Endothelial cell of umbilical vein (primary cell): ENCODE data around the gene C1orf105. TPM values are rescaled to one million over a fixed set of nuclear protein-coding genes. Genes with fewer than 3 reads are reported as not detected.

ENCODE experiments used
- BruUV-seq: library from RNA; stranded (reverse); fragments of 400-500 nt; replicated peaks from 2 replicates; lab custom pipeline; 2021; lab: Mats Ljungman, UMichigan
- CTCF ChIA-PET: fragments of 300-600, 350-600 bp; sonication (Branson Sonifier 250); formaldehyde crosslinking; loops from one replicate; lab custom pipeline; 2021; ENCODE audit warnings: antibody characterized with exemption, inconsistent platforms; lab: Charles Lee
- POLR2A ChIA-PET: fragments of 300-600, 350-600 bp; sonication (Branson Sonifier 250); formaldehyde crosslinking; loops from one replicate; lab custom pipeline; 2021; ENCODE audit warnings: antibody characterized with exemption, inconsistent platforms; lab: Charles Lee
- DNase-seq: peaks from one replicate; pipeline ENCODE4 v3.0.0-alpha.2; 2011; ENCODE audit warnings: low read depth, low spot score
- FAIRE-seq: peaks from 2 replicates; lab custom pipeline; 2011; peaks lifted over from hg19 to GRCh38; lab: Jason Lieb, UNC
- H2AFZ ChIP-seq: 2 replicates; pipeline ENCODE4 v1.6.0; 2012; ENCODE audit warnings: low read depth, low read length, control low read depth, inconsistent platforms
- H3K27ac ChIP-seq: 2 replicates; pipeline ENCODE4 v1.5.1; 2011; ENCODE audit warnings: low read depth, mild to moderate bottlenecking, control low read depth, low read length, moderate library complexity; ENCODE audit not compliant: insufficient read depth
- H3K27me3 ChIP-seq, 2 experiments: 2 replicates each; pipeline versions ENCODE4 v1.6.0 to v1.6.1; 2011; ENCODE audit warnings: low read length in 2 of 2, mixed read lengths in 1 of 2; ENCODE audit not compliant: control insufficient read depth in 2 of 2, insufficient read depth in 2 of 2
- H3K36me3 ChIP-seq, 2 experiments: 2 replicates in 1 of 2; 3 replicates in 1 of 2; pipeline ENCODE4 v1.5.1; 2011; ENCODE audit warnings: low read length in 2 of 2, mild to moderate bottlenecking in 1 of 2, moderate library complexity in 1 of 2; ENCODE audit not compliant: control insufficient read depth in 2 of 2, insufficient read depth in 2 of 2; ENCODE audit errors: extremely low read depth in 1 of 2
- H3K4me1 ChIP-seq: 3 replicates; pipeline ENCODE4 v1.5.1; 2011; ENCODE audit warnings: mild to moderate bottlenecking, low read length; ENCODE audit not compliant: control insufficient read depth, insufficient read depth; ENCODE audit errors: extremely low read depth
- H3K4me2 ChIP-seq: 2 replicates; pipeline ENCODE4 v1.6.1; 2011; ENCODE audit warnings: low read length, control low read depth, mixed read lengths; ENCODE audit not compliant: insufficient read depth
- H3K4me3 ChIP-seq, 3 experiments: fragments of 200-600 bp in 1 of 3; sonication (generic), shearing (Covaris generic) in 1 of 3; replicated peaks in 1 of 3; 2 replicates each; pipeline ENCODE4 v1.5.1; 2011 to 2016; ENCODE audit warnings: control low read depth in 3 of 3, low read length in 3 of 3, mild to moderate bottlenecking in 2 of 3, inconsistent platforms in 1 of 3, low read depth in 1 of 3, moderate library complexity in 1 of 3; ENCODE audit not compliant: insufficient read depth in 1 of 3
- H3K79me2 ChIP-seq: 2 replicates; pipeline ENCODE4 v1.6.0; 2012; ENCODE audit warnings: low read length, inconsistent platforms; ENCODE audit not compliant: control insufficient read depth, insufficient read depth
- H3K9ac ChIP-seq: replicated peaks from 2 replicates; pipeline ENCODE3; 2011; ENCODE audit warnings: low read length, control low read depth; ENCODE audit not compliant: insufficient read depth; ENCODE audit errors: extremely low read depth
- H3K9me1 ChIP-seq: replicated peaks from 3 replicates; pipeline ENCODE4 v1.6.0; 2011; ENCODE audit warnings: mild to moderate bottlenecking, low read length; ENCODE audit not compliant: control insufficient read depth, insufficient read depth; ENCODE audit errors: extremely low read depth
- H3K9me3 ChIP-seq: replicated peaks from 2 replicates; pipeline ENCODE4 v1.5.1; 2012; ENCODE audit warnings: low read length, inconsistent platforms; ENCODE audit not compliant: control insufficient read depth, insufficient read depth
- H4K20me1 ChIP-seq: replicated peaks from 2 replicates; pipeline ENCODE3; 2011; ENCODE audit warnings: mild to moderate bottlenecking, low read length; ENCODE audit not compliant: control insufficient read depth, insufficient read depth; ENCODE audit errors: extremely low read depth
- EZH2 ChIP-seq: IDR thresholded peaks from 2 replicates; pipeline ENCODE4 v1.6.1; 2012; ENCODE audit warnings: borderline replicate concordance, low read depth, mild to moderate bottlenecking, moderate library complexity, low read length, inconsistent platforms; ENCODE audit not compliant: severe bottlenecking
- FOS ChIP-seq: IDR thresholded peaks from 2 replicates; pipeline ENCODE4 v1.6.1; 2011; ENCODE audit warnings: mild to moderate bottlenecking, low read length, moderate library complexity, borderline replicate concordance; ENCODE audit not compliant: insufficient read depth
- GATA2 ChIP-seq: IDR thresholded peaks from 2 replicates; pipeline ENCODE4 v1.7.0; 2011; ENCODE audit warnings: low read depth, mild to moderate bottlenecking, moderate library complexity, mixed read lengths, low read length; ENCODE audit not compliant: insufficient read length, insufficient read depth
- JUN ChIP-seq: IDR thresholded peaks from 2 replicates; pipeline ENCODE4 v1.6.1; 2011; ENCODE audit warnings: borderline replicate concordance, low read depth; ENCODE audit not compliant: insufficient read length, insufficient read depth
- MYC ChIP-seq: IDR thresholded peaks from one replicate; pipeline ENCODE4 v1.6.1; 2011; ENCODE audit warnings: mild to moderate bottlenecking, low read depth, low read length
- POLR2A ChIP-seq: IDR thresholded peaks from 2 replicates; pipeline ENCODE4 v1.6.1; 2012; ENCODE audit warnings: low read depth, mild to moderate bottlenecking, control low read depth, low read length
- POLR2AphosphoS5 ChIP-seq: IDR thresholded peaks from 2 replicates; pipeline ENCODE4 v1.6.1; 2012; ENCODE audit warnings: low read depth, mild to moderate bottlenecking, control low read depth, low read length, moderate library complexity; ENCODE audit not compliant: insufficient read depth
- dilution Hi-C: fragments of 300-500 bp; cut with MboI; formaldehyde crosslinking; loops from one replicate; pipeline ENCODE4 v1.15.0; 2019; ENCODE audit warnings: low sequenced_read_pairs; ENCODE audit not compliant: extremely low pct_ligation_motif_present
- intact Hi-C: fragments of 100-400 bp; cut with micrococcal nuclease; formaldehyde crosslinking; loops from one replicate; pipeline ENCODE4 v1.10.0; 2022
- polyA plus RNA-seq, 4 experiments: library from polyadenylated mRNA; depleted of rRNA in 3 of 4; stranded (reverse) in 3 of 4; unstranded in 1 of 4; fragments of >200 nt; gene quantifications; 2 replicates each; pipeline versions ENCODE4 v1.2.1 to v1.2.3, GENCODE V29; 2011 to 2012; ENCODE audit warnings: missing spikeins in 1 of 4
- total RNA-seq: library from RNA; stranded (reverse); gene quantifications from 2 replicates; pipeline ENCODE4 v1.2.3, GENCODE V29; 2021
- TF ChIP-seq, protein P1 (sequence below), 2 donors: IDR thresholded peaks; 1 replicate in 1 of 2; 2 replicates in 1 of 2; pipeline ENCODE4 v1.5.1; 2011; ENCODE audit warnings: low read length in 2 of 2, mild to moderate bottlenecking in 2 of 2, moderate library complexity in 2 of 2, control low read depth in 1 of 2, inconsistent platforms in 1 of 2, low read depth in 1 of 2; ENCODE audit not compliant: insufficient read depth in 1 of 2; ENCODE audit errors: extremely low read depth in 1 of 2
- TF ChIP-seq, protein P2 (sequence below): IDR thresholded peaks from 2 replicates; pipeline ENCODE4 v1.6.1; 2011; ENCODE audit not compliant: insufficient read depth, insufficient read length

C1orf105 gene
- total and polyA plus RNA-seq, 2 donors (not counting 3 experiments of a cell fraction or from before 2014, with no cell fraction given): not detected

DNA sequence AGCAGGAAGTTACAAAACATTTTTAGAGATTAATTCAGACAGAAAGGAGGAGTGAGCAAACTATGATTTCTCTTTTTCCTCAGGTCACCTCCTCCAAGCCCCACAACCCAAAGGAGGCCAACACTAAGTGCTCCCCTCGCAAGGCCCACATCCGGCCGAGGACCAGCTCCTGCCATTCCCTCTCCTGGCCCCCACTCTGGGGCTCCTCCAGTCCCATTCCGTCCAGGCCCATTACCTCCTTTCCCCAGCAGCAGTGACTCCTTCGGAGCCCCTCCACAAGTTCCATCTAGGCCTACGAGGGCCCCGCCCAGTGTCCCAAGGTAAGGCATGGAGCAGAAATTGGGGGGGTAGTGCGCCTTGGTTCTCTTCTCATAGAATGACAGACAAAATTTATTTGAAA, 32.0 kb upstream of the C1orf105 start:
- no peak for FAIRE-seq
- intact Hi-C loops: no loop called here

More for the DNA sequence above, 32.0 kb upstream of the C1orf105 start:
- no peak for DNase-seq
- no TSS peak for BruUV-seq
- H3K4me3 ChIP-seq: no peak overlapping the region
- CTCF ChIA-PET: no interaction called here
- TF ChIP-seq POLR2A: no peak
- no peak for TF ChIP-seq GATA2
- TF ChIP-seq JUN: no peak
- TF ChIP-seq EZH2: no peak
- no peak for TF ChIP-seq MYC
- TF ChIP-seq, protein P1, sequence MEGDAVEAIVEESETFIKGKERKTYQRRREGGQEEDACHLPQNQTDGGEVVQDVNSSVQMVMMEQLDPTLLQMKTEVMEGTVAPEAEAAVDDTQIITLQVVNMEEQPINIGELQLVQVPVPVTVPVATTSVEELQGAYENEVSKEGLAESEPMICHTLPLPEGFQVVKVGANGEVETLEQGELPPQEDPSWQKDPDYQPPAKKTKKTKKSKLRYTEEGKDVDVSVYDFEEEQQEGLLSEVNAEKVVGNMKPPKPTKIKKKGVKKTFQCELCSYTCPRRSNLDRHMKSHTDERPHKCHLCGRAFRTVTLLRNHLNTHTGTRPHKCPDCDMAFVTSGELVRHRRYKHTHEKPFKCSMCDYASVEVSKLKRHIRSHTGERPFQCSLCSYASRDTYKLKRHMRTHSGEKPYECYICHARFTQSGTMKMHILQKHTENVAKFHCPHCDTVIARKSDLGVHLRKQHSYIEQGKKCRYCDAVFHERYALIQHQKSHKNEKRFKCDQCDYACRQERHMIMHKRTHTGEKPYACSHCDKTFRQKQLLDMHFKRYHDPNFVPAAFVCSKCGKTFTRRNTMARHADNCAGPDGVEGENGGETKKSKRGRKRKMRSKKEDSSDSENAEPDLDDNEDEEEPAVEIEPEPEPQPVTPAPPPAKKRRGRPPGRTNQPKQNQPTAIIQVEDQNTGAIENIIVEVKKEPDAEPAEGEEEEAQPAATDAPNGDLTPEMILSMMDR (IDR thresholded peaks at IDR 0.05; ENCODE audit: extremely low read depth in 1 of 2, insufficient read depth in 1 of 2, low read depth in 1 of 2, low read length in 2 of 2): no peak
- TF ChIP-seq FOS: no peak
- TF ChIP-seq POLR2AphosphoS5: no peak
- TF ChIP-seq, protein P2, sequence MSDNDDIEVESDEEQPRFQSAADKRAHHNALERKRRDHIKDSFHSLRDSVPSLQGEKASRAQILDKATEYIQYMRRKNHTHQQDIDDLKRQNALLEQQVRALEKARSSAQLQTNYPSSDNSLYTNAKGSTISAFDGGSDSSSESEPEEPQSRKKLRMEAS: no peak
- no peak overlapping the region for H3K4me2 ChIP-seq
- no peak overlapping the region for H2AFZ ChIP-seq
- H4K20me1 ChIP-seq: no peaks in the 10 kb centered on the region
- no peak overlapping the region for H3K27ac ChIP-seq
- H3K27me3 ChIP-seq: no peaks in the 10 kb centered on the region
- H3K4me1 ChIP-seq: peaks cover 16% of the 10 kb centered on the region
- H3K9me1 ChIP-seq: no peaks in the 10 kb centered on the region
- no peaks in the 10 kb centered on the region for H3K36me3 ChIP-seq
- no peak overlapping the region for H3K9ac ChIP-seq
- POLR2A ChIA-PET: no interaction called here
- H3K9me3 ChIP-seq: no peaks in the 10 kb centered on the region
- dilution Hi-C loops: no loop called here
- no peaks in the 10 kb centered on the region for H3K79me2 ChIP-seq
